HG02642 (cell line): ENCODE results near the gene SOS2.

ENCODE experiments used
- ATAC-seq: cut with Tn5 transposase; IDR thresholded peaks from one replicate; pipeline ENCODE4 v1.9.1; 2021; ENCODE audit warnings: mild to moderate bottlenecking; ENCODE audit not compliant: unreplicated experiment, poor library complexity

Gene SOS2

DNA sequence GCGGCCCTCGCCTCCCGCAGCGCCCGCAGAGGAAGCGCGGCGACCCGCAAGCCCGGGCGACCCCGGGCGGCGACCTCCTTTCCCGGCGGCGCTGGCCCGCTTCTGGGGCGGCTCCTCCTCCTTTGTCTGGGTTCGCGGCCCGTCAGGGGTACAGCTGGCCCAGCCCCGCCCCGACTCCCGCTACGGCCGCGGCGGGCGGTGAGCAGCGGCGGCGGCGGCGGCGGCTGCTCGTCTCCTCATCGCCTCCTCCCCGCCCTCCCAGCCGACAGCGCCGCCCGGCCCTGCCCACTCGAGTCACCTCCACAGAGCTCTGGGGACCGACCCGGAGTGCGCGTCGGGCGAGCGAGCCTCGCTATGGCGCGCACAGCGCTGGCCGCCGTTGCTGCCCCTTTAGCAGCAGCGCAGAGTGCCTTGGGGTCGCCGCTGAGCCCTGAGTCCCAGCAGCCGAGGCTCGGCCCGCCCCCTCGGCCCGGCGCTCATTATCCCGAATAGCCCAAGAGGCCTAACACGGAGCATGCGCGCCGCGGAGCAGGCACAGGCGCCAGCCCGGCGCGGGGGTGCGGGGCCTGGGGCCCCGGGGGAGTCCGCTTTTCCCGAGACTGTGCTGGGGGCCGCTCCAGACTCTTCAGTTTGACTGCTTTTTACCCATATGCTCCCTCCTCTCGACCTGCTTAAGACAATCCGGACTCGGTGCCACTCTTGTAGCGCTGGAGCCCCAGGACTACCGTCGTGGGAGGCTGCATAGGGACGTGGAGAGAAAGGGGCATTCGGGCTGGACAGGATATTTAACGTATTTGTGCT is at the start of gene SOS2:
Gene SOS2, minus strand, starts transcription at position 104 of the 801 bp plus-strand sequence. CDS start 295 bp downstream, outside the sequence.
- peak; percentile 90 for ATAC-seq

DNA sequence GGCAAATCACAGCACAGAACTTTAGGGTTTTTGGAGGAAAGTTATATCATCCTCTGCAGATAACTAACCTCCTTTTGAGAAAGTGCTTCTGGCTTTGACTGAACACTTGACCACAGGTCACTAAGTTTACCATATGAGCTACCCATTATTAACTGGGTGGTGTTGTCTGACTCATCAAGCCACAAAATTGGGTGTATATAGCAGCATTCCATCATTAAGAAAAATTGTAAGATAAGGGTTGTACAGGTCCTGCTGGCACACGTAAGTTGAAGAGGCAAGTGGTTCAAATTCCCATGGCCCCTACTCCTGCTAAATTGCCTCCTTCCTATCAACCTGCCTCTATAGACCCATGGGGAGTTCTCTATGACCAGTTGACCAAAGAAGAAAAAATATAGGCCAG is 41.1 kb upstream of the SOS2 start:
- ATAC-seq = no peak

DNA sequence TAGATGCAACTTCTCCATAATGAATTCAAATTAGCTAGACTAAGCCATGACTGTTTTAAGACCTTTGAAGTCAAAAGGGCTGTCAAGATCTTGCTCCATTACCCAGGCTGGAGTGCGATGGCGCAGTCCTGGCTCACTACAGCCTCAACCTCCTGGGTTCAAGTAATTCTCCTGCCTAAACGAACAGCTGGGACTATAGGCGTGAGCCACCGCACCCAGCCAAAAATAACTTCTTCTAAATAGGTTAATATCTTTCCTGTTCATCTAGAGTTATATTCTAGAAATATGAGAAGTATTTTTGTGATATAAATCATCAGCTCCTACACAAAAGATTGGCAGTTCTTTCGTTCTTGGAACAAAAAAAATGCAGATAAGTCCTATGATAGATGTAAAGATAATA is 39.6 kb upstream of the SOS2 start:
- ATAC-seq = no peak

DNA sequence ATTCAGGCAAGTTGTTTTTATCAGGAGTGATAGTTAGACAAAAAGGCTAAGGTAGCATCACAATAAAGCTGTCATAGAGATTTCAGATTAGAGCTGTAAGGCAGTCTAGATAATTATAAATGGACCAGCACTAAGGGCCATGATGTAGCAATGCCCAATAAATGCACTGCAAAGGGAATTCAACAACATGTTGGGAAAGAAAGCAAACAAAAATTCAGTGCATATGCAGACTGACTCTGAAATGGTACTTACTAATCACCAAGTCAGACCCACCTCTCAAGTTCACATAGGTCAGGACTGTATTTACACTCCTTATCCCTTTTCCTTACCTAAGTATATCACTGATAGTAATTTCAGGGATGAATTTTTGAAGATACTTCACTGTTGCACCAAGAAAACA is 33.7 kb upstream of the SOS2 start:
- no peak for ATAC-seq

DNA sequence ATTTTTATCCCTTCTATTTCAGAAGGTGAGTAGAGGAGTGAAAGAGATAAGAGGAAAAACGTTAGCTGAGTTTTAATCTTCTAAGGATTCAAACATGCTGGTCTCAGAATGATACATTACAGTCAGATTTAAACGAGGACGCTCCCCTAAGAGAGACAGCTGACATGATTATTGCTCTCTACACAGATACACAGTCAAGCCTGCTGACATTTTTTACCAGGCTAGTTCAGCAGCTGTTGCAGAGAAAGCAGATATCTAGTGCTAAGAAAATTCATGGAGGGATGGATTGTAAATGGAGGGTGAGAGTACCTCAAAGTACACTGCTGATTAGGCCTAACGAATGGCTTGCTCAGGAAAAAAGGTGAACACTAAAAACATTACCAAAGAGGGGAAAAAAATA is 31.9 kb upstream of the SOS2 start:
- ATAC-seq = no peak

DNA sequence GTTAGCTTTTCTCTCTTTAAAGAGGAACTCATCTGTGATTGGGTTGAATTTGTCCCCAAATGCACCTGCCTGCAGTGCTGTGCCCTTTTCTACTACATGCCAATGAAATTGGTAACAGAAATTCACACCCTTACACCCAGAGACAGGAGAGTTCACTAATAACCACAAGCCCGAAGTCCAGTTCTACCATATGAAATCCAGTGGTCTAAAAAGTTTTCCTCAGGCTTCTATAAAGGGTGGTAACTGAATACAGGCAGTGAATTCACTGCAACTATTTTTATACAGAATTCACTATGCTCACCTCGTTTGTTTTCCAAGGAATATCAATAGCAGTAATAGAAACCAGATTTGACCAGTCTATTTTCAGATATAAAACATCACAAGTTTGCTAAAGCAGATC is 31.5 kb upstream of the SOS2 start:
- ATAC-seq = no peak

DNA sequence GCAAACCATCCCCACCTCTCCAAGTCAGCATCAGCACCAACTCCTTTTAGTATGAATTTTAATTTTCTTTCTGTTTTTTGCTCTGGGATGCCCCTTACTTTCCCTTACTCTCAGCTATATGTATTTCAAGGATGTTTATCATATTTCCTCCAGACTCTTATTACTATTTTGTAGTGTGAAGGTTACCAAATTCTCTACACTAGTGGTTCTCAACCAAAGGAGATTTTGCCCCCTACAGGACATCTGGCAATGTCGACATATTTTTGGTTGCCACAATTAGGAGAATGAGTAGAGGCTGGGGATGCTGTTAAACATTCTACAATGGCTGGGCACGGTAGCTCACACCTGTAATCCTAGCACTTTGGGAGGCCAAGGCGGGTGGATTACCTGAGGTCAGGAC is 29.1 kb upstream of the SOS2 start:
- ATAC-seq = no peak

DNA sequence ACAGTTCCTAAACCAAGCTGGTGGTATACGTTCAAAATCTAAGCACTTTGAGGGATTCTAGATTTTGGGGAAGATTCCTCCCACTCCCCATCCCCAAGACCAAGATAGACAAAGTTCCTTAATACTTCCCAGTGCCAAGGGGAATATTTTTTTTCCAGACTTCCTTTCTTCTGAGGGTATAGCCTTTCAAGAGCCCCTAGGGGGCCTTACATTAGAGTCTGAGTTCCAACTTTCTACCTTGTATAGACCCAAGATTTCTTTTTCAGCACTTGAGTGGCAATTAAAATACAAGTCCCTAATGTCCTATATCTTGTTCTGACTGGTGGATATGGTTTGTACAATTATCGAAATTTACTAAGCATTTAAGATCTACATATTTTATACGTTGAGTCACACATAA is 28.7 kb upstream of the SOS2 start:
- no peak for ATAC-seq

DNA sequence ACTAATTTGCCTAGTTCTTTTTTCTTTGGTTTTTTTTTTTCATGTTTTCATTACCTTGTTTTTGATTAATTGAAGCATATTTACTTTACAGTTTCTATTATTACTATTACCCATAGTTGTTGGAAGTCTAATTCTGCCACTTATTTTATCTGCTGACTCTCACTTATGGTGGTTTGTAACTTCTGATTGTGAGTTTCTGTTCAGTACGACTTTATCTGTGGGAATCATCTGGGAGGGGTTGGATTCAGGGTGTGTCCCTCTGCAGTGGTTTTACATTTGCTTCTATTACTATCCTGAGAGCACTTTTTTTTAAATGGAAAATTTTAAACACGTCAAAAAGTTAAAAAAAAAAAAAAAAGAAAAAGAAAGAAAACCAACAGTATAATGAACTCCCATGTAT is 26.4 kb upstream of the SOS2 start:
- no peak for ATAC-seq

DNA sequence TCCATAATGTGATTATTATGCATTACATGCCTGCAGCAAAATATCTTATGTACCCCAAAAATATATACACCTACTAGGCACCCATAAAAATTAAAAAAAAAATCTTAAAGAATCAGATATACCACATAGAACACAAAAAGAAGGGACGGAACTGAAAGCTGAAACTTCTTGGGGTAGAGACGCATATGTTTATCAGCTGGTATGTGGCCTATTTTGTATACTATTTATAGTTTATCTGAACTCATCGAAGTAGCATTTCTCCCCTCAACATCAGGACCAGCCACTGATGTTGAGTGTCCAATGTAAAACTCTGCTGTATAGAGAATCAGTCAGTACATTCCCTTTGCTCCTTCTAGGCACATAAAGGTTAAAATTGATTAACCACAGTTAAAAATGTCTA is 22.9 kb upstream of the SOS2 start:
- no peak for ATAC-seq

DNA sequence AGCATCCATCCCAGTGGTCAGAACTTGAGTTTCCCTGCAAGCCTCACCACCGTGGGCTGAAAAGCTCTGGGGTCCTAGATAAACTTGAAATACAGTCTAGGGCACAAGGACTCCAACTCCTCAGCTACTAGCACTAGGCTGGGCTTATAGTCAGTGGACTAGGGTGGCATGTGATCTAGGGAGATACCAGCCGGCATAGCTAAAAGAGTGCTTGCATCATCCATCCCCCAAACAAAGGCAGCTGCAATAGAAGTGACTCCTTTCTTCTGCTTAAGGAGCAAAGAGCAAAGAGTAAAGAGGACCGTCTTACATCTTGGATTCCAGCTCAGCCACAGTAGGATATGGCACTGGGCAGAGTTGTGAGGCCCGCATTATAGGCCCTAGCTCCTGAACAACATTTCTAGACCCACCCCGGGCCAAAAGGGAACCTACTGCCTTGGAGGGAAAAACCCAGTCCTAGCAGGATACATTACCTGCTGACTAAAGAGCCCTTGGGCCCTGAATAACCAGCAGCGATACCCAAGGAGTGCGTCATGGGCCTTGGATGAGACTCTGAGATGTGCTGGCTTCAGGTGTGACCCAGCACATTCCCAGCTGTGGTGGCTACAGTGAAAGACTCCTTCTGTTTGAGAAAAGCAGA is 17.9 kb upstream of the SOS2 start:
- no peak for ATAC-seq

DNA sequence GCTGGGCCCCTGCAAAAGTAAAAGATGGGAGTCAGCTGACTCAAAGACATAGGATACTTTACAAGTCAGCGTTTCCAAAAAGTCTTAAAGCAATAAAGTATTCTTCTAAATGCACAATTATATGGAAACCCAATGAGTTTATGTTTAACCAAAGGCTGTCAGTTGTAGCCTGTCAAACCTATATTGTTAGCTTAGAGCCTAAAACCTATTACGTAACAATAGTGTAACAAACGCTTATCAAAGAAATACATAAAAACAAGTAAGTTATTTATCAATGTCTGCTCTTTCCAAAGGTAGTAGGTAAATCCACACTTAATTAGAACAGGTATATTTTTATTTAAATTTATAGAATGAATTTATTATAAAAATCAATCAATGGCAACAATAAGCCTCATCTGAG is 15.9 kb upstream of the SOS2 start:
- no peak for ATAC-seq

DNA sequence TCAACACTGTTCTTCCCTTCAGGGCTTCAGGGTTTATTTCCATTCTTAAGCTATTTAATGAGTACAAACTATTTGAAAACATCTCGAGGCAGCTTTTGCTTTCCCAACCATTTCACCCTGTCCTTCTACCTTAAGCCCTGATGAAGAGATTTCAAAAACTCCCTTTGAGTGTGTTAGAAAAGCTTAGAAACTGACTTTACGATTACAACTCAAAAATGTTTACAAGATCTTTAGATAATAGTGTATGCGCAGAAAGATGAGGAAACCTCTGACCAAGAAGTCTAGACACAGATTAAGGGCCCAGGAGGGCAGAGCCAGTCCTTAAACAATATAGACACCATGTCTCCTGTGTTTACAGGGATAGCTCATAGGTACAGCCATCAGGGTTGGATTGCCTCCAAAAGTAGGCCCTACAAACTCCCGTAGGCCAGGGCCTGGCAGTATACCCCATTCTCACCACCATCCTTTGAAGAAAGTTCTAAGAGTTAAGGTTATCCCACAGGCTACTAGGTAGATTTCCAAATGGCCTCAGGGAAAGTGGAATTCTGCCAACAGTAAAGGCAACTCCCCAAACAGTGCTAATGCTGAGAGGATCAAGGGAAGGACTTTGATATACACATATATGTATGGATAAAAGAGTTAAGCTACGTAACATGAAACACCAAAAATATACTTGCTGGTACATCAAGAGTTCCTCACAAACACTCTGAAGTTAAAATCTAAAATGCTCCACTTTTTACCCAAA is 11.4 kb upstream of the SOS2 start:
- ATAC-seq = no peak

DNA sequence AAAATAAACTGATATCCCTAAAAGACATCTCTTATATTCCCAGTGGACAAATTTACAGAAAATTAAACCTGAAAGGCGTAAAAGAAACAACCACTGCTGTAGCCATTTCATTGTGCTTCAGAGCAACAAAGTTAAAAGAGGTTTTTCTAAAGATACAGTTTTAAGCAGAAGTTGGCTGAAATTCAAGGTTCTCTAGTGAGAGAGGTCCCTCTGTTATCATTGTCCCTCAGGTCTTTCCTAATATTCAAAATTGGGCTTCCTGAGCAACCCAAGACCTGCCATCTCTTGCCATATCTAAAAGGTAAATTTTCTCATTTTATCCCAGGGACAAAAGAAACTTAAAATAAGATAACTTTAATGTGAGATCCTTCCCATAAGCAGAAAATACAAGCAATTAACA is 10.7 kb upstream of the SOS2 start:
- ATAC-seq = no peak

DNA sequence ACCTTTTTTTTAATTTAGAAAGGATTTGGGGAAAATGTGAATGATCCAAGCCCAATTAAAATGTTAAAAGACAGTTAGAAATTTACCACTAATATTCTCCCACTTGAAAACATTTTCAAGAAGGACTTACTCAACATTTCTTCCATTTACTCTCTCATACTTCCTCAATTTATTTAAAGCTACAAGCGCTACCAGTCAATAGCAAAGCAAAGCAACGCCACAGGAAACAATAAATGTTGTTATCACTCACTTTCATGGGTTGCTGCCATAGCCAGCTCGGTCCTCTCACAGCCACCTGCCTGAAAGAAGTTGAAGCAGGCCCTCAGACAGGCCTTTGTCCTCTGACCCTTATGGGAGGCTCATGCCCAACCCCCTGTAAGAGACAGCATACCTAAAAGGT is 6.0 kb upstream of the SOS2 start:
- ATAC-seq = no peak

DNA sequence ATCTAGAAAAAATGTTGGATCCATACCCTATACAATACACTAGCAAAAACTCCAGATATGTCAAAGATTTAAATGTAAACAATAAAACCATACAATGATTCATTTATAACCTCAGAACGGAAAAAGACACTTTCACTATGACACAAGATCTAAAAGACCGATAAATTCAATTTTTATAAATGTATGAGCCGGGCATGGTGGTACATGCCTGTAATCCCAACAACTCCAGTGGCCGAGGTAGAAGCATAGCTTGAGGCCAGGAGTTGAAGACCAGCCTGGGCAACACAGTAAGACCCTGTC is 2.5 kb upstream of the SOS2 start:
- ATAC-seq = no peak

DNA sequence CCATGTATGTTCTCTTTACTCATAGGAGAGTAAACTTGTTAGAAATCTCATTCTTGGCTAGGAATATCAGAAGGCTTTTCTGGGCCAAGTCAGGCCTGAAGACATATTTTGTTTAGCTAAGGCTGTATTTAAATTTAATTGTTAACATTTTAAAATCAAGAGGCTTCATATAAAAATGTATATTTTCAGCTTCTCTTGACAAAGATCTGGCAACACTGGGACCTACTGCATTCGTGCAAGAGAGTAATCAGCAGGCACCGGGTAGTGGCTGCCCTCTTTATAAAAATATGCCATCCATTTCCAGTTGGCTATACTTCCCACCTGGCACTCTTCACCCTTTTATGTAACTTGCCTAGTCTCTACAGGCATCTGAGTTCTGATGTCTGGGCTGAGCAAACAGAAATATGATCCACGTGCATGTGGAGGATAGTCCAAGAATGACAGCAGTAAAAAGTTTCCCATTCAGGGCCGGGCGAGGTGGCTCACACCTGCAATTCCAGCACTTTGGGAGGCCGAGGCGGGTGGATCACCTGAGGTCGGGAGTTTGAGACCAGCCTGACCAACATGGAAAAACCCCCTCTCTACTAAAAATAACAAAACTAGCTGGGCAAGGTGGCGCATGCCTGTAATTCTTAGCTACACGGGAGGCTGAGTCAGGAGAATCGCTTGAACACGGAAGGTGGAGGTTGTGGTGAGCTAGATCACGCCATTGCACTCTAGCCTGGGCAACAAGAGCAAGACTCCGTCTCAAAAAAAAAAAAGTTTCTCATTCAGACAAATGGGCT is 2.0 kb upstream of the SOS2 start:
- ATAC-seq = no peak

DNA sequence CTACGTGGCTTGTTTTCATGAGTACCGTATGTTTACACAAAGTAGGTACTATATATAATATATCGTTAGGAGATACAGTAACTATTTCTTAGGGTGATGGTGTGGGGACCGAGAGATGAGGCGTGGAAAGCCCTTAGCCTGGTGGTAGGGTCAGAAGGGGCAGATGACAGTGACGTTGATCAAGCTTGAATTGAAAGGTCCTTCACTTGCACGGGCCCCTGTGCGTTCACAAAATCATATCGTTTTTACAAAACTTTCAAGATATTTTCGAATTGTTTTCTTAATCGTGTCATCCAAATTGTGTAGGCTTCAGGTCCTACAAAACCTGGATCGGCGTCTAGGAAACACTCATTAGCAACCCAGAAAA is 881 bp upstream of the SOS2 start:
- no peak for ATAC-seq

DNA sequence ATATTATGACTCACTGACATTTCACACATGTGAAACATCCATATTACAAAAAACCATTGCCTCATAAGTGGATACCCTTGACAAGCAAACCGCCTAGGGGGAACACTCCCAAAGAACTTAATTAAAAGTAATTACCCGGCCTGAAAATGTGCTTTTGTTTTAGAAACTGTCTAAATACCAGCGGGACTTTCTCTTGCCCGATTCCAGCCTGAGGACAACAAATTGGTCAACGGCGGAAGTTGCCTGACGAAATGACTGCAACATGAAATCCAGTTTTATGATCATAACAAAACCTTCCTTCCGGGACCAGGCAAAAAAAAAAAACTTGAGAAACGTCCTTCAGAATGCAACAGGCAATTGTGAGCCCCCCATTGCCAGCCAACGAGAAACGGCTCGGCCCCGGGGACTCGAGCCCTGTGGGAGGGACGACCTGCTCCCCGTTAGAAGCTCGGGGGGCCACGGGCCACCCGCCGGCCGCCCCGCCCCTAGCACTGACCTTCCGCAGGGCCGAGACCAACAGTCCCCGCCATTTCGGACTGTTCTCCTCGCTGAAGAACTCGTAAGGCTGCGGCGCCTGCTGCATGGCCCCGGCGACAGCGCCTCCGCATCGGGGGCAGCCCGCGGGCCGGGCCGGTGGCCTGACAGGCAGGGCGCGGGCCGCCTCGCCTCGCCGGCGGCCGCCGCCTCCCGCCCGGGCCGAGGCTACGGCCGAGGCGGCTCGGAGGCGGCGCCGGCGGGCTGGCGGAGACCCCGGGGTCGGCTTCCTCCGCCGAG is 490 bp downstream of the SOS2 start:
- peak; percentile 38 for ATAC-seq

DNA sequence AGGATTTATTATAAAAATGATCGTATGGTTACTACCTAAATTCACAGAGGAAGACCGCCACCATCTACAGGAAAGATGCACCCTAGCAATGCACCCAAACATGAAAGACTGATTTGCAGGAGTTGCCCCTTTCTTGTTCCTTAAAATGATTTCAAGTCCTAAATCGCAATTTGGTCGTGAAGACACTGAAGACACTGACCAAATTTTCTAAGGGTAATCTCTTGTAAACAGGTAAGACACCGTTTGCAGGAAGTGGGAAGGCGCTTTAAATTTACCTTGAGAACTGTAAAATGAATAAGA is 1.0 kb downstream of the SOS2 start:
- ATAC-seq = no peak
